H1 (cell line): Measurements from ENCODE around the gene CTCF. TPM values are rescaled to one million over a fixed set of nuclear protein-coding genes. Genes with fewer than 3 reads are reported as not detected.

Experiments used
- CTCF ChIA-PET: fragments of 300-600 bp; sonication (Branson Sonifier 250); formaldehyde crosslinking; loops from one replicate; lab custom pipeline; 2021; ENCODE audit not compliant: partially characterized antibody; lab: Charles Lee
- POLR2A ChIA-PET: fragments of 300-600 bp; sonication (Branson Sonifier 250); formaldehyde crosslinking; loops from one replicate; lab custom pipeline; 2021; ENCODE audit warnings: inconsistent platforms; ENCODE audit not compliant: partially characterized antibody; lab: Charles Lee
- DNase-seq, 2 experiments: peaks; one replicate each; pipeline versions ENCODE4 v3.0.0 to v3.0.0-alpha.2; 2010 to 2022; ENCODE audit warnings: low spot score in 2 of 2, low read depth in 1 of 2, mixed read lengths in 1 of 2
- FAIRE-seq: peaks from 2 replicates; lab custom pipeline; 2011; peaks lifted over from hg19 to GRCh38; lab: Jason Lieb, UNC
- H2AFZ ChIP-seq: 2 replicates; pipeline ENCODE4 v1.8.1; 2012; ENCODE audit warnings: low read length, inconsistent platforms
- H2AK5ac ChIP-seq: 2 replicates; pipeline ENCODE4 v1.6.1; 2013; ENCODE audit warnings: low read depth, low read length
- H2BK120ac ChIP-seq: replicated peaks from 2 replicates; pipeline ENCODE3; 2013; ENCODE audit warnings: low read depth, low read length, inconsistent platforms
- H2BK12ac ChIP-seq: 2 replicates; pipeline ENCODE4 v1.6.1; 2013; ENCODE audit warnings: low read depth, low read length
- H2BK15ac ChIP-seq: 2 replicates; pipeline ENCODE4 v1.6.1; 2013; ENCODE audit warnings: low read length
- H2BK20ac ChIP-seq: 2 replicates; pipeline ENCODE4 v1.6.1; 2013; ENCODE audit warnings: low read length
- H2BK5ac ChIP-seq: 2 replicates; pipeline ENCODE4 v1.6.1; 2013; ENCODE audit warnings: low read depth, low read length
- H3K14ac ChIP-seq: 2 replicates; pipeline ENCODE4 v1.6.1; 2013; ENCODE audit warnings: inconsistent platforms; ENCODE audit not compliant: insufficient read length
- H3K18ac ChIP-seq: 2 replicates; pipeline ENCODE4 v1.6.1; 2013; ENCODE audit warnings: low read length; ENCODE audit errors: extremely low read depth
- H3K23ac ChIP-seq: 2 replicates; pipeline ENCODE4 v1.6.1; 2013; ENCODE audit warnings: inconsistent platforms; ENCODE audit not compliant: insufficient read length
- H3K23me2 ChIP-seq: 2 replicates; pipeline ENCODE4 v1.6.1; 2013; ENCODE audit warnings: low read depth, low read length
- H3K27ac ChIP-seq: 2 replicates; pipeline ENCODE4 v1.6.1; 2011; ENCODE audit warnings: low read depth, low read length, inconsistent platforms
- H3K27me3 ChIP-seq, 4 experiments: replicated peaks in 1 of 4; 1 replicate in 1 of 4; 2 replicates in 3 of 4; pipeline versions ENCODE4 v1.6.1 to v1.8.1; 2011 to 2013; ENCODE audit warnings: low read length in 3 of 4, mild to moderate bottlenecking in 3 of 4, inconsistent platforms in 2 of 4, mixed read lengths in 2 of 4, moderate library complexity in 1 of 4; ENCODE audit not compliant: control insufficient read depth in 3 of 4, insufficient read depth in 3 of 4; ENCODE audit errors: extremely low read depth in 1 of 4
- H3K36me3 ChIP-seq, 4 experiments: 2 replicates each; pipeline versions ENCODE4 v1.6.1 to v1.8.1; 2011 to 2013; ENCODE audit warnings: mild to moderate bottlenecking in 4 of 4, low read length in 3 of 4, moderate library complexity in 2 of 4, control low read depth in 1 of 4, inconsistent platforms in 1 of 4; ENCODE audit not compliant: insufficient read depth in 4 of 4, control insufficient read depth in 2 of 4
- H3K4ac ChIP-seq: replicated peaks from 2 replicates; pipeline ENCODE3; 2013; ENCODE audit warnings: low read length, low read depth, mixed read lengths, inconsistent platforms; ENCODE audit not compliant: insufficient read length
- H3K4me1 ChIP-seq, 4 experiments: replicated peaks in 1 of 4; 1 replicate in 1 of 4; 2 replicates in 3 of 4; pipeline versions ENCODE4 v1.6.1 to v1.8.1; 2011 to 2013; ENCODE audit warnings: low read length in 3 of 4, inconsistent platforms in 2 of 4, mixed read lengths in 1 of 4; ENCODE audit not compliant: insufficient read depth in 4 of 4, control insufficient read depth in 3 of 4
- H3K4me2 ChIP-seq, 2 experiments: 2 replicates each; pipeline versions ENCODE4 v1.6.1 to v1.8.1; 2011 to 2013; ENCODE audit warnings: low read depth in 2 of 2, low read length in 2 of 2, control low read depth in 1 of 2, inconsistent platforms in 1 of 2, mild to moderate bottlenecking in 1 of 2; ENCODE audit not compliant: insufficient read depth in 1 of 2
- H3K4me3 ChIP-seq, 4 experiments: fragments of 200-600, 300-600 bp in 1 of 4; sonication (generic), shearing (Covaris generic), sonication (Bioruptor Twin) in 1 of 4; 2 replicates each; pipeline versions ENCODE4 v1.5.1 to v1.8.1; 2011 to 2016; ENCODE audit warnings: low read length in 4 of 4, low read depth in 3 of 4, control low read depth in 2 of 4, inconsistent platforms in 2 of 4, mild to moderate bottlenecking in 2 of 4, mixed read lengths in 1 of 4, moderate library complexity in 1 of 4; ENCODE audit not compliant: insufficient read depth in 2 of 4; ENCODE audit errors: extremely low read depth in 1 of 4
- H3K56ac ChIP-seq: replicated peaks from 2 replicates; pipeline ENCODE3; 2013; ENCODE audit warnings: low read depth, mild to moderate bottlenecking, mixed read lengths, low read length, inconsistent platforms; ENCODE audit not compliant: insufficient read length
- H3K79me1 ChIP-seq: 2 replicates; pipeline ENCODE4 v1.6.1; 2013; ENCODE audit warnings: low read depth, low read length, control low read depth
- H3K79me2 ChIP-seq, 2 experiments: 2 replicates each; pipeline versions ENCODE4 v1.6.1 to v1.8.1; 2012 to 2013; ENCODE audit warnings: low read length in 2 of 2, mild to moderate bottlenecking in 2 of 2, inconsistent platforms in 1 of 2; ENCODE audit not compliant: insufficient read depth in 2 of 2, control insufficient read depth in 1 of 2
- H3K9ac ChIP-seq, 4 experiments: replicated peaks in 1 of 4; 1 replicate in 1 of 4; 2 replicates in 3 of 4; pipeline versions ENCODE4 v1.6.1 to v1.8.1; 2011 to 2013; ENCODE audit warnings: low read depth in 3 of 4, low read length in 3 of 4, control low read depth in 2 of 4, mild to moderate bottlenecking in 2 of 4, moderate library complexity in 2 of 4, inconsistent platforms in 1 of 4; ENCODE audit errors: extremely low read depth in 1 of 4
- H3K9me3 ChIP-seq, 2 experiments: 2 replicates each; pipeline versions ENCODE4 v1.6.1 to v1.8.1; 2012 to 2013; ENCODE audit warnings: mild to moderate bottlenecking in 2 of 2, moderate library complexity in 2 of 2, control low read depth in 1 of 2, inconsistent platforms in 1 of 2, low read depth in 1 of 2, low read length in 1 of 2, mixed read lengths in 1 of 2; ENCODE audit not compliant: insufficient read depth in 2 of 2
- H4K20me1 ChIP-seq, 2 experiments: replicated peaks in 1 of 2; 2 replicates each; pipeline versions ENCODE3 to v1.8.1; 2011 to 2013; ENCODE audit warnings: inconsistent platforms in 2 of 2, low read length in 2 of 2, mild to moderate bottlenecking in 1 of 2; ENCODE audit not compliant: insufficient read depth in 2 of 2, control insufficient read depth in 1 of 2
- H4K5ac ChIP-seq: 2 replicates; pipeline ENCODE4 v1.6.1; 2013; ENCODE audit warnings: low read length, low read depth, mixed read lengths, inconsistent platforms; ENCODE audit not compliant: insufficient read length
- H4K8ac ChIP-seq: 2 replicates; pipeline ENCODE4 v1.8.0; 2013; ENCODE audit warnings: mild to moderate bottlenecking, moderate library complexity, low read length, inconsistent platforms; ENCODE audit not compliant: insufficient read depth; ENCODE audit errors: extremely low read depth
- H4K91ac ChIP-seq: replicated peaks from 2 replicates; pipeline ENCODE3; 2013; ENCODE audit warnings: low read length, mixed read lengths, inconsistent platforms; ENCODE audit not compliant: insufficient read length
- ASH2L ChIP-seq: fragments of 200-600, 300-600 bp; sonication (generic); IDR thresholded peaks from one replicate; pipeline ENCODE4 v1.7.1; 2017; ENCODE audit warnings: low read length
- BACH1 ChIP-seq: IDR thresholded peaks from 2 replicates; pipeline ENCODE4 v1.6.1; 2012; ENCODE audit warnings: low read length, improper control_type of control experiment
- CEBPB ChIP-seq: IDR thresholded peaks from 2 replicates; pipeline ENCODE4 v1.6.1; 2012; ENCODE audit warnings: low read depth, low read length
- CHD2 ChIP-seq: IDR thresholded peaks from 2 replicates; pipeline ENCODE4 v1.6.1; 2012; ENCODE audit warnings: low read length, improper control_type of control experiment
- CTCF ChIP-seq, 3 experiments: IDR thresholded peaks; 1 replicate in 2 of 3; 2 replicates in 1 of 3; pipeline versions ENCODE4 v1.5.1 to v1.6.1; 2011; ENCODE audit warnings: low read length in 3 of 3, mild to moderate bottlenecking in 3 of 3, inconsistent platforms in 2 of 3, low read depth in 1 of 3, moderate library complexity in 1 of 3; ENCODE audit not compliant: insufficient read depth in 1 of 3; ENCODE audit errors: control extremely low read depth in 1 of 3
- GTF2F1 ChIP-seq: IDR thresholded peaks from 2 replicates; pipeline ENCODE4 v1.6.1; 2012; ENCODE audit warnings: low read depth, low read length, improper control_type of control experiment, borderline replicate concordance
- NRF1 ChIP-seq: IDR thresholded peaks from 2 replicates; pipeline ENCODE4 v1.6.1; 2011; ENCODE audit warnings: mild to moderate bottlenecking, low read depth, low read length, improper control_type of control experiment
- POLR2A ChIP-seq, 2 experiments: IDR thresholded peaks; 1 replicate in 1 of 2; 2 replicates in 1 of 2; pipeline ENCODE4 v1.6.1; 2011; ENCODE audit warnings: low read depth in 2 of 2, low read length in 2 of 2, mild to moderate bottlenecking in 2 of 2; ENCODE audit errors: control extremely low read depth in 1 of 2
- RAD21 ChIP-seq, 2 experiments: IDR thresholded peaks in 1 of 2; conservative IDR thresholded peaks in 1 of 2; 2 replicates each; pipeline ENCODE4 v1.6.1; 2011; ENCODE audit warnings: low read depth in 2 of 2, low read length in 2 of 2, improper control_type of control experiment in 1 of 2, inconsistent platforms in 1 of 2, mild to moderate bottlenecking in 1 of 2, moderate library complexity in 1 of 2
- SIRT6 ChIP-seq: IDR thresholded peaks from one replicate; pipeline ENCODE4 v1.7.1; 2012; ENCODE audit warnings: low read length, inconsistent platforms
- SIX5 ChIP-seq: IDR thresholded peaks from 2 replicates; pipeline ENCODE4 v1.6.1; 2011; ENCODE audit warnings: mild to moderate bottlenecking, low read depth, low read length
- SRF ChIP-seq: IDR thresholded peaks from 2 replicates; pipeline ENCODE4 v1.6.1; 2011; ENCODE audit warnings: mild to moderate bottlenecking, low read depth, low read length, moderate library complexity
- YY1 ChIP-seq: IDR thresholded peaks from 2 replicates; pipeline ENCODE4 v1.6.1; 2011; ENCODE audit warnings: low read depth, mild to moderate bottlenecking, low read length
- WGBS, 2 experiments: shearing (Covaris generic) in 1 of 2; methylation state at CpG; one replicate each; pipeline versions ENCODE4 v1.1.6 to v1.1.7; 2013 to 2015; ENCODE audit warnings: low lambda C conversion rate in 2 of 2, mixed read lengths in 2 of 2, inconsistent platforms in 1 of 2, low coverage in 1 of 2, missing lambda C conversion rate in 1 of 2; ENCODE audit not compliant: insufficient replicate concordance in 2 of 2, insufficient coverage in 1 of 2, insufficient read length in 1 of 2; ENCODE audit errors: extremely low coverage in 1 of 2, missing lambda C conversion rate in 1 of 2; 5-methylcytosine and 5-hydroxymethylcytosine counted together
- polyA plus RNA-seq, 7 experiments: library from polyadenylated mRNA; depleted of rRNA in 3 of 7; stranded (reverse) in 5 of 7; unstranded in 2 of 7; fragments of >200 nt in 5 of 7; fragments of 200-250 nt in 2 of 7; gene quantifications; 1 replicate in 5 of 7; 2 replicates in 1 of 7; 4 replicates in 1 of 7; pipeline versions ENCODE4 v1.2.1 to v1.2.3, GENCODE V29; 2011 to 2013; ENCODE audit warnings: missing spikeins in 2 of 7, mixed read lengths in 2 of 7
- total RNA-seq: library from RNA; stranded (reverse); fragmentation: NEBNext Ultra II Directional; extraction: Animal tissue kit (Norgen Biotek cat#: 25700); gene quantifications from 2 replicates; pipeline ENCODE4 v1.2.1, GENCODE V29; 2021

CTCF gene
- total and polyA plus RNA-seq, 2 of the 8 experiments (the other 6 are each of a cell fraction or from before 2014, with no cell fraction given), result 32.4 to 66.0 TPM

- Histone ChIP-seq H2AFZ (no peak overlapping the region), H3K23ac (no peak overlapping the region), H3K27ac (no peak overlapping the region), H4K20me1 (peaks cover 5 to 15% of the 10 kb centered on the region in 2 experiments), H3K79me2 (no peaks in the 10 kb centered on the region), H3K9ac (no peak overlapping the region), H2BK120ac (no peak overlapping the region), H3K27me3 (peaks cover 3 to 42% (median 25%) of the 10 kb centered on the region in 4 experiments; a peak in 6 of 7 replicates), H3K18ac (no peak overlapping the region), H3K4me3 (no peak overlapping the region), H4K5ac (no peak overlapping the region), H2BK15ac (no peak overlapping the region), H3K4ac (no peak overlapping the region), H2BK12ac (no peak overlapping the region), H4K91ac (no peak overlapping the region), H2BK5ac (no peak overlapping the region), H2BK20ac (no peak overlapping the region), H3K56ac (no peak overlapping the region), H3K23me2 (peaks cover 5% of the 10 kb centered on the region; the same call in 1 of the 2 replicates), H3K14ac (no peak overlapping the region), H3K36me3 (no peaks in the 10 kb centered on the region), H2AK5ac (no peak overlapping the region), H3K4me2 (no peak overlapping the region), H3K9me3 (no peaks in the 10 kb centered on the region), H3K79me1 (no peaks in the 10 kb centered on the region), H4K8ac (no peak overlapping the region), H3K4me1 (peaks cover 0 to 18% (median 7%) of the 10 kb centered on the region in 4 experiments; a peak in 5 of 7 replicates)
- FAIRE-seq, result no peak
- WGBS, 2 experiments, result 92% methylated on average over 7 of the region's 7 CpGs; no CpG with 5 or more reads in 1 of the 2 experiments
- POLR2A ChIA-PET, result interaction anchor here (0.6 to 3.4 kb wide), 3 partner anchors 9 to 89 kb away, joined by 3 to 13 read pairs (median 8); partner anchors contain the start of genes ACD, CTCF and PARD6A
- TF ChIP-seq SIRT6 (no peak), SIX5 (no peak), YY1 (no peak), CHD2 (no peak), CTCF (IDR thresholded peaks at IDR 0.05; ENCODE audit: control extremely low read depth in 1 of 3, insufficient read depth in 1 of 3, low read depth in 1 of 3, low read length in 3 of 3) (no peak), BACH1 (no peak), POLR2A (IDR thresholded peaks at IDR 0.05; ENCODE audit: control extremely low read depth in 1 of 2, low read depth in 2 of 2, low read length in 2 of 2) (no peak), GTF2F1 (no peak), CEBPB (no peak), RAD21 (IDR thresholded peaks at IDR 0.05 in 1 of 2, conservative IDR thresholded peaks at IDR 0.05 in 1 of 2; ENCODE audit: low read depth in 2 of 2, low read length in 2 of 2) (no peak), ASH2L (no peak), NRF1 (no peak), SRF (no peak)
- CTCF ChIA-PET, result interaction anchor here (0.9 to 18.0 kb wide), 11 partner anchors 9 to 157 kb away, joined by 3 to 202 read pairs (median 4); partner anchors contain the start of genes ACD, C16orf86, ENKD1 and PARD6A
- no peak for DNase-seq
These were observed 88.7 kb downstream of the CTCF start for GRCh38 chr16:67651039-67651438.
